NCI-H446 (cell line): ENCODE results near the gene ASRGL1.

Source experiments
- DNase-seq, 2 experiments: peaks; one replicate each; lab custom pipeline; 2025; lab: John Stamatoyannopoulos, UW

The ASRGL1 gene

DNA sequence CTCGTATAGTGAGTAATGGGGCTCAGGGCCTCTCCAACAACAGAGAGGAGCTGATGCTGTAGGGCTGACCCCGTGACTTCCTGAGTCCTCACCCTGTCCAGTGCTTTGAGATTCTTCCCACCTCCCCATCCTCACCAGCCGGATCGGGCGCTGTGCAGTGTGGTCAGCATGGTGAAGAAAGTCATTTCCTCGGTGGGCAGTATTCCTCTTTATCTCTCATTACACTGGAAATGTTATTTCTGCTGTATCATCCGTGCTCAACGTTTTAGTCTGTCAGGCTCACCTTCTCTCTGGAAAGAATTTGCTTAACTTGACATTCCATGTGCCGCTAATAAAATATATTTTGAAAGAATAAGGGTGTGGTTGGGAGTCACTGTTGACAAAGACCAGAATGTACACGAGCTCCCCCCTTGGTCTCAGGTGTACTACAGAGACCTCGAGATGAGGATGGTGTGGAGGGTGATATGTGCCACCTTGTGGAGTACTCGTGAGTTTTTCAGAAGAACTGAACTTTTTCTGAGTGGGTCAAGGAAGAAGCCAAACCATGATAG lies 55.9 kb downstream of the ASRGL1 start:
- no peak for DNase-seq

- no peak for DNase-seq
Measured at GRCh38 chr11:62393735-62394134, 56.5 kb downstream of the ASRGL1 start.

GRCh38 chr11:62394825-62395538 lies 57.7 kb downstream of the ASRGL1 start:
- peak; percentile 82 to 88 for DNase-seq

DNA sequence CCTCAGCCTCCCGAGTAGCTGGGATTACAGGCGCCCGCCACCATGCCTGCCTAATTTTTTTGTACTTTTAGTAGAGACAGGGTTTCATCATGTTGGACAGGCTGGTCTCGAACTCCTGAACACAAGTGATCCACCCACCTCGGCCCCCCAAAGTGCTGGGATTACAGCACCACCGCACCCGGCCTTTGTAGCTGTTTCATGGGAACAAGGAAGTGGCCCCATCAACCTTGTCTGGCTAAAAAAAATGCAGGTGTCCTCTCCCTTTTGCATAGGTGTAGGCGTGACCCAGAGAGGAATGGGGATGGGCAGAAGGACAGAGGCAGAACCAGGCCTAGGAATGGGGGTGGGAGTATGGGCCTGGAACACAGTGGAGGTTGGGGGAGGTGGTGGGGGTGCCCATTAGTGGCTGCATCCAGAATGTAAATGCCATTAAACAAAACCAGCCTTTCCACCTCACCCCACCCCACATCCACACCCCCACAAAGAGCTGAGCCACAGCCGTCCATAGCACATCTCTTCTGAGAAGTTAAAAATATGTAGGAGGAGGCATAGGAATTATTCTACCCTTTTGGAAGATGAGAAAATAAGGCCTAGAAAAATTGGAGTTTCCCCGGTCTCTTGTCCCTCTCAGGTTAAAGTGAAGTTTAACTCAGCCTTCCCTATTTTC lies 58.8 kb downstream of the ASRGL1 start:
- DNase-seq: no peak

DNA sequence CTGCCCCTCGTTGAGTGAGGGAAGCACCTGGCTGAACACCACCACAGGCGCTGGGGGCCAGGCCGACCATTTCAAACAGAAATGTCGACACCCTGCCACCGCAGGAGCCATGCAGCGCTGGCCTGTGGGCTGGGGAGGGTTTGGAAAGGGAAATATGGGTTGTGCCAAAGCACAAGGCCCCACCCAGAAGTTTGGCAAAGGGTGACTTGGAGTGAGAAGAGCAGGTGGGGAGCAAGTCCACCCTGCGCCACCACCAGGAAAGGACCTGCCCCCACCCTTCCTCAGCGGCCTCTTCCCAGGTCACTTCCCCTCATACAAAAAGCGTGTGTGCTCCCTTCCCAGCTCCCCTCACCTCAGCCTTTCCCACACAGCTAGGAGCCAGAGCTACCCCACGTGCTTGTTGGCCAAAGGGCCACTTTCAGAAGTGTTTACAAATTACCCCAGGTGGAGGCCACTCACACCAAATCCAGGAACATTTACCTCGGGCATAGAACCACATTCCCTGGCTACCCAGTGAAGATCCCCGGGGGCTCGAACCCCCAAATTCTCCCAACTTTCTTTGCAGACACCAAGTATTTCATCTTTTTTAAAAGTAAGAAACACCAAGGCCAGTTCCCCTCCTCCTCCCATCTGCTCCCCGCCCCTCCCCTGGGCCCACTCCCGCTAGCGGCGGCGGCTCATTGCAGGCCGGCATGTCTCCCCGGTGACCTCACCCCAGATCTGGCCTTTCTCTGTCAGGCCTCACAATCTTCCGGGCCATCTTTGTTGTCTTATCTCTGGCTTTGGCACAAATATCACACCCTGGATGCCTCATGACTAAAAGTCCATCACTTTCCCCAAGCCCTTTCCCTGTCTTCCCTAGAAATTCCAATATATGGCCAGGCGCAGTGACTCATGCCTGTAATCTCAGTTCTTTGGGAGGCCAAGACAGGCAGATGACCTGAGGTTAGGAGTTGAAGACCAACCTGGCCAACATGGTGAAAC lies 61.1 kb downstream of the ASRGL1 start:
- DNase-seq: no peak

- no peak for DNase-seq
Measured at GRCh38 chr11:62399172-62399877, 62.1 kb downstream of the ASRGL1 start.

DNA sequence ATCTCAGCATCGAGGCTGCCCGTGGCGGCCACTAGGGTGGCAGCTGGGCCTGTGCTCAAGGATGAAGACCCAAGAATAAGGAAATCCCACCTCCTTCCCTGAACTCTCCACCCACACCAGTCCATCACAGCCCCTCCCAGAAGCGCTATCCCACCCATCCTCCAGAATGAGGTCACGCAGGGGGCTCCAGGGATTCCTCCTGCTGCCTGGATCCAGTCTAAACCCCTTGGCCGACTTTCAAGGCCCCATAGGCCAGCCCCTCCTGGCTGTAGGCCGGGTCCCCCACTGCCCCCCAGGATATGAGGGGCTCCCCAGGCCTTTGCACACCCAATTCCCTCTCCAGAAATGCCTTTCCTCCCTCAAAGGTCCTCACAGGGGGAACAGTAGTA lies 62.6 kb downstream of the ASRGL1 start:
- DNase-seq: no peak

DNA sequence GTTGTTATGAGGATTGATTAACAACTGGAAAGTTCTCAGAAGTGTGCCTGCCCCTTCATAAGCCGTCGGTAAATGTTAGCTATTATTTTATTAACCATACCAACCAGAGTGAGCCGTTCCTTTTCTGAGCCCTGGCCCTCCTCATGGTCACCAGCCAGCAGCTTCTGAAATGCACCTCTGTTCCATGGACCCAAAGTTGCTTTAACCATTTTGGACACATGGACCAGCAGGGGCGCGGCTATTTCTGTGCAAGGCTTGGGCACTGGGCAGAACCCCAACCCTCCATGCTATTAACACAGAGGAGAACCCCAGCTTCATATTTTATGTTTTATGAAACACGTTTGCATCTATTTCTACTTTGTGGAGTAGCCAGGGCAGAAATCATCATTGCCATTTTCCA lies 63.0 kb downstream of the ASRGL1 start:
- no peak for DNase-seq

GRCh38 chr11:62400760-62401159 lies 63.5 kb downstream of the ASRGL1 start:
- DNase-seq: peak; percentile 5 to 35

DNA sequence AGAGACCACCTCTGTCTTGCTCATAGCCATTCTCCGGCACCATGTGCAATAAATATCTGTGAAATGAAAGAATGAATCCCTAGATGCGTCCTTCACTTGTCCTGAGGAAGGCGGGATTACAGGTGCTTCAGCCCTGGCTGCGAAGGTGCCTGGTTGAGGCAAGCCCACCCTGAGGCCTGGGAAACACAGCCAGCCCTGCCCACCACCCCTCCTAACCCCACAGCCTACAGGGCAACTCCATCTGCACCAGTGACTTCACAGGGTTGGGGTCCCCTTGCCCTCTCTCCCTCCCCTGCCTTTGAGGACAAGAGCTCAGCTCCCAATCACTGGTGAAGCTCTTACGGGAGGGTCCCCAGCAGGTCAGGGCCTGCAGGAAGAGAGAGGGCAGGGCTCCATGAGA lies 64.1 kb downstream of the ASRGL1 start:
- DNase-seq: no peak

DNA sequence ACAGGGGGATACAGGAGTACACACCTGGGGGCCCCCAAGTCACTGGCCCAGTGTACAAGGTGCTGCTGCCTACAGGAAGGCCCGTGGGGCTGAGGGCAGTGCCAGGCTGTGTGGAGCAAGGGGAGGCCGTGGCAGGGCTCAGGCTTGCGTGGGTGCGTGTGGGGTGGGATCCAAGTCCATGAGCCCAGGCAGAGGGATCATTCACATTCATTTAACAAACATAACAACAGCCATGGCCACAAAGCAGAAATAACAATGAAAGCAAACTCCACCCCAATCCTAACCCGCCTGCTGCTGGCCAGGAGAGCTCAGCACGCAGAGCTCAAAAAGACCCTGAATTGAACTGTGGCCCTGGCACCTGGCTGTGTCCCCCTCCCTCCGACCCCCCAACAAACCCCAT lies 64.6 kb downstream of the ASRGL1 start:
- no peak for DNase-seq

GRCh38 chr11:62402226-62402959 lies 65.1 kb downstream of the ASRGL1 start:
- DNase-seq: no peak

- no peak for DNase-seq
Measured at GRCh38 chr11:62402960-62403730, 65.9 kb downstream of the ASRGL1 start.

DNA sequence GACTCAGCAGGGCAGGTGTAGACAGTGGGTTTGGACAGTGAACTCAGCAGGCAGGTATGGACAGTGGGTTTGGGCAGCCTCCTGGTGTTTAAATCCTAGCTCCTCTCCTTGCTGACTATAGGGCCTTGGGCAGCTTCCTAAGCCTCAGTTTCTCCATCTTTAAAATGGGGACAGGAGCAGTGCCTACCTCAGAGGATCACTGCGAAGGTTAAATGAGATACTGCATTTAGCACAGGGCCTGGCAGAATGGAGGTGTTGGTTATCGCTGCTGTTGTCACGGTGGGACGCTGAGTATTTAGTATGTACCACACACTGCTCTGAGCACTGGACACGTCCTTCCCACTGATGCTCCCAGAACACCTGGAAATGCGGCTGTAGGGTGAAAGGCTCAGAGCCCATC lies 67.2 kb downstream of the ASRGL1 start:
- no peak for DNase-seq

GRCh38 chr11:62404901-62405300 lies 67.7 kb downstream of the ASRGL1 start:
- DNase-seq: no peak

DNA sequence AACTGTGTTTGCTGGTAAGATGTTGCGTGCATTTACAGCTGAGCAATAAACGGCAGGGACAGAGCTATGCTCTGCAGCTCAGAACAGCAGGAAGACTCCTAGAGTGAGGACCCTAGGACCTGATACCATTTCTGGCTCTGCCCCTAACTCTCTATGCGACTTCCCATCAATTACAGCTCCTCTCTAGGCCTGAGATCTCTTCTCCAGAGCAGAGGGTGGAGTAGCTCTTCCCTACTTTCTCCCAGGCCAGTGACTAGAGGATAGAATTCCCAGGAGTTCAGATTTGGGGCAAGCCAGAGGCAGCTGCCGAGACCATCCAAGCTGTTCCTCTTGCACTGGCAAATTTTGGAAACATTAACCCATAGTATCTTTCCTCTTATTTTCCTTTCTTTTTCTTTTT lies 68.8 kb downstream of the ASRGL1 start:
- no peak for DNase-seq

DNA sequence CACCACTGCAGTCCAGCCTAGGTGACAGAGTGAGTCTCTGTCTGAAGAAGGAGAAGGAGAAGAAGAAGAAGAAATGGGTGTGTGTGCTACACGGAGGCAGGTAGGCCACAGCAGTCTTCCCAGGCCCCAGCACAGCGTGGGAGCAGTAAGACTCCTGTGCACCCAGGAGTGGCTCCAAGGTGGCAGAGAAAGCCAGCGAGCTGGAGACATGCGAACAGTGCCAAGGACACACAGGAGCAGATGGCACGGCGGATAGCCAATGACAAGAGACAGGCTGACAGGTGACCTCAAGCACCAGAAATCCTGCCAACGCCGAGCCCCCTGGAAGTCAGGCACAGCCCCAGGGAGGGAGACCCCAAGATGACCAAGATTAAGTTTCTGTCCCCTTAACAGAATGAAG lies 72.6 kb downstream of the ASRGL1 start:
- no peak for DNase-seq

DNA sequence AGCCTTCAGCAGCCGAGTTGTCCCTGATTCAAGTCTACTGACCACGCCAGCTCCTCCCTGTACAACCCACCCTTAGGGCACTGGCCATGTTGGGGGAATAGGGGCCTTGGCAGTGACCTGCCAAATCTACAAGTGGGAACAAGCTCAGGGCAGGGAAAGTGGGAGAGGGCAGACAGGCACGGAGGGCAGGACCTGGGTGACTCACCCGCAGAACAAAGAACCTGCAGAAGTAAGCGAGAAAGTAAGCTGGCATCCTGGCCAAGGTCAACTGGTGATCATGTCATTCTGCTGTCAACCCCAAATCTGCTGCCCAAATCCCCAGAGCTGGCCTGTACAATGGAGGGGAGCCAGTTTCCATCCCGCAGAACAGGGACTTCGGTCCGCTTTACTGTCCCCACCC lies 73.7 kb downstream of the ASRGL1 start:
- DNase-seq: no peak

GRCh38 chr11:62411524-62411923 lies 74.3 kb downstream of the ASRGL1 start:
- no peak for DNase-seq

DNA sequence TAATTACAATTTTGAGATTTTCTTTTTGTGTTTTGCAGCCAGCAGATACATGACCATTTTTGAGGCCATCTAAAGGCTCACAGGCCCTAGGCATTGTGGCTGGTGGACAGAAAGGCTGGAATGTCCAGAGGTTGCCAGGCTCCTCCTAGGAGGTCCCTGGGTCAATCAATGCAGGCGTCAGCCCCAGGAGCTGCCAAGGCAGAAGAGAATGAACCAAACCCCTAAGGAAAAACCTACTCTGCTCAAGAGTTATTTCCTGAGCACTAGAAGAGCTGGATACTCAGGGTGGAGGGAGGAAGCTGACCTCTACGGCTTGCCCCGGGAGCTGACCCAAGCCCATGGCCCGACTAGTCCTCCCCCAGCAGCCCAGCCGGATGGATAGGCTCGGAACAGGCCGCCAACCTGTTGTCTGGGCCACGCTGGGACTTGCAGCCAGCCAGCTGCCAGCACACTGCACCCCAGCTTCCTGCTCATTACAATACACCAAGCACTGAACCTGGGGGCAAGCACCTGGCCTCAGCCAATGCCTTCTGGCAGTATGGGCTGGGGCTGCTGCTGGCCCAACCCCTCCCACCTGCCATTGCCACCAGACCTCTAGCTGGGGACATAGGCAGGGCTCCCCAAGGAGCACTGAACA lies 75.9 kb downstream of the ASRGL1 start:
- DNase-seq: no peak
